NCI-H1694 (cell line): ENCODE data around the gene NDRG4.

Source experiments
- DNase-seq: peaks from one replicate; lab custom pipeline; 2025; lab: John Stamatoyannopoulos, UW

The NDRG4 gene

GRCh38 chr16:58494981-58495520 lies 4.9 kb upstream of the NDRG4 start:
- DNase-seq, result peak; percentile 94

- no peak for DNase-seq
Observed at GRCh38 chr16:58495521-58496331, 4.2 kb upstream of the NDRG4 start.

GRCh38 chr16:58497468-58497867 lies 2.5 kb upstream of the NDRG4 start:
- no peak for DNase-seq

GRCh38 chr16:58497935-58498334 lies 2.0 kb upstream of the NDRG4 start:
- no peak for DNase-seq

GRCh38 chr16:58498341-58499091 lies 1.4 kb upstream of the NDRG4 start:
- DNase-seq, result no peak

GRCh38 chr16:58499092-58499511 lies 841 bp upstream of the NDRG4 start:
- DNase-seq, result no peak

GRCh38 chr16:58500430-58501241 lies 693 bp downstream of the NDRG4 start:
- no peak for DNase-seq

GRCh38 chr16:58501242-58502131 lies 1.5 kb downstream of the NDRG4 start:
- DNase-seq, result no peak

- DNase-seq, result no peak
Observed at GRCh38 chr16:58502217-58502921, 2.4 kb downstream of the NDRG4 start.

- DNase-seq, result no peak
Observed at GRCh38 chr16:58503166-58503862, 3.4 kb downstream of the NDRG4 start.

GRCh38 chr16:58503863-58504688 lies 4.1 kb downstream of the NDRG4 start:
- DNase-seq, result no peak

GRCh38 chr16:58506241-58507194 lies 6.6 kb downstream of the NDRG4 start:
- no peak for DNase-seq

GRCh38 chr16:58507195-58507962 lies 7.4 kb downstream of the NDRG4 start:
- DNase-seq, result no peak

- no peak for DNase-seq
Observed at GRCh38 chr16:58507963-58508670, 8.2 kb downstream of the NDRG4 start.

GRCh38 chr16:58508671-58509251 lies 8.8 kb downstream of the NDRG4 start:
- no peak for DNase-seq
